GM12801 (cell line): ENCODE data around the gene TRIM63.

Experiments used
- CTCF ChIP-seq: IDR thresholded peaks from one replicate; pipeline ENCODE4 v1.5.1; 2011; ENCODE audit warnings: control low read depth; ENCODE audit not compliant: insufficient read length; ENCODE audit errors: extremely low read depth

TRIM63 gene

GRCh38 chr1:26006710-26007109, 60.7 kb downstream of the TRIM63 start:
- TF ChIP-seq CTCF: no peak

DNA sequence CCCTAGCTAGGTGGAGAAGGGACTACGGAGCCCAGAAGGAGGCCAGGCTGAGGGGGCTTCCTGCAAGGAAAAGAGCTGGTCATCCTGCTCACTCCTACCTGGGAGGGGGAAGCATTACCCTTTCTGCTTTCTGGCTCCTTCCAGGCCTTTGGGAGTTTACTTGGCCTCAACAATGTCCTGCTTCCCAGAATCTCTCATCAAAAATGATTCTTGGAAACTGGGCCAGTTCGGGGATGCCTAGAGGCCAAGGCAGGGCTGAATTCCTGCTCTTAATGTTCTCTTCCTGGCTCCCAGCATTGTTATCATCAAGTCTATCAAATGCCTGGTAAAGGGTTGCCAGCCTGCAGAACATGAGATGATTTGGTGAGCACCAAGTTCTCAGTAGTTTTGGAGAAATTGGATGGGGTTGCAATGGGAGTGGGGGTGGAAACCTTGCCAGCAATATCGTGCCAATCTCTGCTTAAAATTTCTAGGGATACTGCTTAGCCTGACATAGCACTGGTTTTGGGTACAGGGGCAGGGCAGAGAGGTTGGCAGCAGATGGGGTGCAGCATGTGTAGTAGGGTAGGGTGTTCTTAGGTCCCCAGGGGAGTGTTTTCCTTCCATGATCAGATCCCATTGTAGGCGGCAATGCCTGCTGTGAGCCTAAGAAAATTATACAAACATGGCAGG, 61.9 kb downstream of the TRIM63 start:
- no peak for TF ChIP-seq CTCF

GRCh38 chr1:26003756-26004155, 63.7 kb downstream of the TRIM63 start:
- no peak for TF ChIP-seq CTCF

DNA sequence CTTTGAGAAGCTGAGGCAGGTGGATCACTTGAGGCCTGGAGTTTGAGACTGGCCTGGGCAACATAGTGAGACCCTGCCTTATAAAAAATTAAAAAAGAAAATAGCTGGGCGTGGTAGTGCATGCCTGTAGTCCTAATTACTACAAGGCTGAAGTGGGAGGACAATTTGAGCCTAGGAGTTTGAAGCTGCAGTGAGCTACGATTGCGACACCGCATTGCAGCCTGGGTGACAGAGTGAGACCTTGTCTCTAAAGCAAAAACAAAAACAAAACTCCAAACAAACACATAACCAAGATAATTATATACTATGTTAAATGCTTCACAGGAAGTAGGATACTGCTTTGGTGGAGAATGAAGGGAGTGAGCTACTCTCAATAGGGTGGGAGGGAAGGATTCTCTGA, 64.2 kb downstream of the TRIM63 start:
- no peak for TF ChIP-seq CTCF
